ENCODE data around the gene TLN1.

DNA sequence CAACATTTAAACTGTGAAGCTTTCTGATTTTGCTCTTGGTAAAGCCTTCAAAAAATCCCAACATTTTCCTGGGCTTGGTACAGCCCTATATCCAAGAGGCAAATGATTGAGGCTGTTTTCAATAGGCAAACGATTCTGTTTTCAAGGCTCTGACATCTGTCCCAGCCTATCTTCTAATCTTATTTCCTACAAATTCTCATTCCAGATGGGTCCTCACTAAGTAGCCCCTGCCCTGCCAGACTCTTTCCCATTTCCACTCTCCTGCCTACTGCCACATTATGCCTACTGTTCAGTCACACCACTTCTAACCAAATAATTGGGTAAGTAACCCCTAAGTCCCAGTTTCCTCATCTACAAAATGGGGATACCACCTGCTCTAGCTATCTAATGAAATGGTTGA is 13.6 kb upstream of the TLN1 start:
- TF ChIP-seq POLR2AphosphoS5 (IDR thresholded peaks at IDR 0.05; ENCODE audit: low read depth, low read length): no peak
- TF ChIP-seq, protein P1, sequence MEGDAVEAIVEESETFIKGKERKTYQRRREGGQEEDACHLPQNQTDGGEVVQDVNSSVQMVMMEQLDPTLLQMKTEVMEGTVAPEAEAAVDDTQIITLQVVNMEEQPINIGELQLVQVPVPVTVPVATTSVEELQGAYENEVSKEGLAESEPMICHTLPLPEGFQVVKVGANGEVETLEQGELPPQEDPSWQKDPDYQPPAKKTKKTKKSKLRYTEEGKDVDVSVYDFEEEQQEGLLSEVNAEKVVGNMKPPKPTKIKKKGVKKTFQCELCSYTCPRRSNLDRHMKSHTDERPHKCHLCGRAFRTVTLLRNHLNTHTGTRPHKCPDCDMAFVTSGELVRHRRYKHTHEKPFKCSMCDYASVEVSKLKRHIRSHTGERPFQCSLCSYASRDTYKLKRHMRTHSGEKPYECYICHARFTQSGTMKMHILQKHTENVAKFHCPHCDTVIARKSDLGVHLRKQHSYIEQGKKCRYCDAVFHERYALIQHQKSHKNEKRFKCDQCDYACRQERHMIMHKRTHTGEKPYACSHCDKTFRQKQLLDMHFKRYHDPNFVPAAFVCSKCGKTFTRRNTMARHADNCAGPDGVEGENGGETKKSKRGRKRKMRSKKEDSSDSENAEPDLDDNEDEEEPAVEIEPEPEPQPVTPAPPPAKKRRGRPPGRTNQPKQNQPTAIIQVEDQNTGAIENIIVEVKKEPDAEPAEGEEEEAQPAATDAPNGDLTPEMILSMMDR (IDR thresholded peaks at IDR 0.05): no peak
- TF ChIP-seq TCF7L2 (IDR thresholded peaks at IDR 0.05; ENCODE audit: low read depth, low read length): no peak
- TF ChIP-seq, protein P2, sequence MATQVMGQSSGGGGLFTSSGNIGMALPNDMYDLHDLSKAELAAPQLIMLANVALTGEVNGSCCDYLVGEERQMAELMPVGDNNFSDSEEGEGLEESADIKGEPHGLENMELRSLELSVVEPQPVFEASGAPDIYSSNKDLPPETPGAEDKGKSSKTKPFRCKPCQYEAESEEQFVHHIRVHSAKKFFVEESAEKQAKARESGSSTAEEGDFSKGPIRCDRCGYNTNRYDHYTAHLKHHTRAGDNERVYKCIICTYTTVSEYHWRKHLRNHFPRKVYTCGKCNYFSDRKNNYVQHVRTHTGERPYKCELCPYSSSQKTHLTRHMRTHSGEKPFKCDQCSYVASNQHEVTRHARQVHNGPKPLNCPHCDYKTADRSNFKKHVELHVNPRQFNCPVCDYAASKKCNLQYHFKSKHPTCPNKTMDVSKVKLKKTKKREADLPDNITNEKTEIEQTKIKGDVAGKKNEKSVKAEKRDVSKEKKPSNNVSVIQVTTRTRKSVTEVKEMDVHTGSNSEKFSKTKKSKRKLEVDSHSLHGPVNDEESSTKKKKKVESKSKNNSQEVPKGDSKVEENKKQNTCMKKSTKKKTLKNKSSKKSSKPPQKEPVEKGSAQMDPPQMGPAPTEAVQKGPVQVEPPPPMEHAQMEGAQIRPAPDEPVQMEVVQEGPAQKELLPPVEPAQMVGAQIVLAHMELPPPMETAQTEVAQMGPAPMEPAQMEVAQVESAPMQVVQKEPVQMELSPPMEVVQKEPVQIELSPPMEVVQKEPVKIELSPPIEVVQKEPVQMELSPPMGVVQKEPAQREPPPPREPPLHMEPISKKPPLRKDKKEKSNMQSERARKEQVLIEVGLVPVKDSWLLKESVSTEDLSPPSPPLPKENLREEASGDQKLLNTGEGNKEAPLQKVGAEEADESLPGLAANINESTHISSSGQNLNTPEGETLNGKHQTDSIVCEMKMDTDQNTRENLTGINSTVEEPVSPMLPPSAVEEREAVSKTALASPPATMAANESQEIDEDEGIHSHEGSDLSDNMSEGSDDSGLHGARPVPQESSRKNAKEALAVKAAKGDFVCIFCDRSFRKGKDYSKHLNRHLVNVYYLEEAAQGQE (IDR thresholded peaks at IDR 0.05; ENCODE audit: insufficient read depth in 1 of 2, low read depth in 2 of 2, low read length in 1 of 2): no peak

All from Panc1 (cell line).